ENCODE results near the gene PLK1.

DNA sequence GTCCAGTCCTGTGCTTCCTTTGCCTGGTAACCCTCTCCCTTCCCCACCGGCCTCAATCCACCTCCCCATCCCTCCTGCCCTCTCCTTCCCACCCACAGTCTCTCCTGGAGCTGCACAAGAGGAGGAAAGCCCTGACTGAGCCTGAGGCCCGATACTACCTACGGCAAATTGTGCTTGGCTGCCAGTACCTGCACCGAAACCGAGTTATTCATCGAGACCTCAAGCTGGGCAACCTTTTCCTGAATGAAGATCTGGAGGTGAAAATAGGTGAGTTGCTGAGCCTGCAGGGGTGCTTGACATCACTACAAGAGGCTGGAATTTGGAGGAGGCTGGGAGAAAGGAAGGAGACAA is 1.3 kb downstream of the PLK1 start:
- TF ChIP-seq YY1 (IDR thresholded peaks at IDR 0.05; ENCODE audit: insufficient read depth, insufficient read length) (no peak), ZNF274 (IDR thresholded peaks at IDR 0.05; ENCODE audit: low read depth, low read length) (no peak), SUZ12 (IDR thresholded peaks at IDR 0.05; ENCODE audit: extremely low read depth, insufficient read depth, insufficient read length) (no peak)

Data from NT2/D1 (cell line).